HCT116 (cell line): ENCODE data around the gene SPACA5. TPM values are rescaled to one million over a fixed set of nuclear protein-coding genes. Genes with fewer than 3 reads are reported as not detected.
"Not testable (repeated sequence)": the region's sequence is repeated elsewhere in the genome, so short reads cannot be mapped to it uniquely, and the experiment has no call there.

Source experiments
- ATAC-seq: fragments of 200-7000 bp; cut with Tn5 transposase; 2 replicates; pipeline ENCODE4 v1.9.1; 2020; ENCODE audit warnings: mild to moderate bottlenecking, moderate library complexity
- BruUV-seq: library from RNA; stranded (reverse); fragments of 400-500 nt; replicated peaks from 2 replicates; lab custom pipeline; 2021; lab: Mats Ljungman, UMichigan
- CTCF ChIA-PET: fragments of 300-600 bp; sonication (Branson Sonifier 250); formaldehyde crosslinking; loops from one replicate; lab custom pipeline; 2021; ENCODE audit warnings: antibody characterized with exemption; lab: Charles Lee
- POLR2A ChIA-PET: fragments of 300-600, 350-600 bp; sonication (Branson Sonifier 250); formaldehyde crosslinking; loops from one replicate; lab custom pipeline; 2021; ENCODE audit warnings: antibody characterized with exemption; lab: Charles Lee
- RAD21 ChIA-PET, 2 experiments: fragments of 300-600 bp; sonication (Branson Sonifier 250); formaldehyde crosslinking; loops; one replicate each; lab custom pipeline; 2023; ENCODE audit warnings: low total read pairs in 2 of 2; ENCODE audit not compliant: uncharacterized antibody in 2 of 2, unreplicated experiment in 2 of 2, low non-redundant PET in 1 of 2; lab: Charles Lee
- DNase-seq: peaks from one replicate; pipeline ENCODE4 v3.0.0-alpha.2; 2010; ENCODE audit warnings: low read depth, low spot score
- H2AFZ ChIP-seq: fragments of 200-600 bp; shearing (Covaris generic), sonication (generic); 2 replicates; pipeline ENCODE4 v1.6.1; 2017; ENCODE audit warnings: low read depth, mixed run types, mixed read lengths, antibody characterized with exemption, low read length; ENCODE audit not compliant: poor library complexity, severe bottlenecking
- H3K27ac ChIP-seq: 2 replicates; pipeline ENCODE4 v1.5.1; 2012; ENCODE audit warnings: low read depth, low read length
- H3K27me3 ChIP-seq: fragments of 200-600 bp; sonication (generic); 2 replicates; pipeline ENCODE4 v1.6.1; 2016; ENCODE audit warnings: mixed run types, low read length, mixed read lengths; ENCODE audit not compliant: insufficient read depth
- H3K36me3 ChIP-seq, 2 experiments: fragments of 200-500 bp in 1 of 2; fragments of 200-600 bp in 1 of 2; sonication (Bioruptor generic) in 1 of 2; sonication (generic) in 1 of 2; 2 replicates each; pipeline versions ENCODE4 v1.5.1 to v1.6.1; 2014 to 2016; ENCODE audit warnings: low read length in 2 of 2, inconsistent platforms in 1 of 2, mixed read lengths in 1 of 2, mixed run types in 1 of 2; ENCODE audit not compliant: insufficient read depth in 2 of 2, control insufficient read depth in 1 of 2
- H3K4me1 ChIP-seq, 2 experiments: fragments of 200-600 bp in 1 of 2; sonication (generic) in 1 of 2; 2 replicates each; pipeline versions ENCODE4 v1.5.1 to v1.6.1; 2012 to 2017; ENCODE audit warnings: low read length in 2 of 2, inconsistent platforms in 1 of 2, mild to moderate bottlenecking in 1 of 2, mixed read lengths in 1 of 2, mixed run types in 1 of 2, moderate library complexity in 1 of 2; ENCODE audit not compliant: insufficient read depth in 2 of 2, control insufficient read depth in 1 of 2
- H3K4me2 ChIP-seq: fragments of 200-600 bp; sonication (generic); 2 replicates; pipeline ENCODE4 v1.6.1; 2017; ENCODE audit warnings: mixed run types, low read length, mixed read lengths
- H3K4me3 ChIP-seq, 2 experiments: fragments of 200-600 bp in 1 of 2; sonication (generic) in 1 of 2; replicated peaks in 1 of 2; 2 replicates each; pipeline ENCODE4 v1.5.1; 2011 to 2016; ENCODE audit warnings: low read length in 2 of 2, control low read depth in 1 of 2, low read depth in 1 of 2, mild to moderate bottlenecking in 1 of 2, mixed read lengths in 1 of 2, mixed run types in 1 of 2
- H3K79me2 ChIP-seq: fragments of 200-600 bp; sonication (generic); 2 replicates; pipeline ENCODE4 v1.6.1; 2017; ENCODE audit warnings: mild to moderate bottlenecking, mixed run types, low read length, moderate library complexity, mixed read lengths; ENCODE audit not compliant: insufficient read depth
- H3K9ac ChIP-seq: fragments of 200-600 bp; sonication (generic); 2 replicates; pipeline ENCODE4 v1.6.1; 2016; ENCODE audit warnings: low read length, mixed read lengths
- H3K9me2 ChIP-seq: fragments of 200-600 bp; sonication (generic), shearing (Covaris generic); 2 replicates; pipeline ENCODE4 v1.6.1; 2017; ENCODE audit warnings: mixed run types, mild to moderate bottlenecking, moderate library complexity; ENCODE audit not compliant: insufficient read depth
- H3K9me3 ChIP-seq, 2 experiments: fragments of 200-500 bp in 1 of 2; fragments of 200-600 bp in 1 of 2; sonication (Bioruptor generic) in 1 of 2; sonication (generic) in 1 of 2; 2 replicates each; pipeline ENCODE4 v1.6.1; 2014 to 2017; ENCODE audit warnings: low read length in 2 of 2, mixed read lengths in 2 of 2, inconsistent platforms in 1 of 2, low read depth in 1 of 2, mild to moderate bottlenecking in 1 of 2, mixed run types in 1 of 2, moderate library complexity in 1 of 2; ENCODE audit not compliant: control insufficient read depth in 1 of 2, insufficient read depth in 1 of 2
- H4K20me1 ChIP-seq: fragments of 200-600 bp; sonication (generic), shearing (Covaris generic); 2 replicates; pipeline ENCODE4 v1.6.1; 2017; ENCODE audit warnings: mixed run types, mild to moderate bottlenecking, moderate library complexity; ENCODE audit not compliant: insufficient read depth
- CBX3 ChIP-seq: IDR thresholded peaks from 2 replicates; pipeline ENCODE4 v1.6.1; 2012; ENCODE audit warnings: low read depth
- CEBPB ChIP-seq: IDR thresholded peaks from 2 replicates; pipeline ENCODE4 v1.6.1; 2012; ENCODE audit warnings: low read depth
- CTCF ChIP-seq, 3 experiments: fragments of 200-600 bp in 1 of 3; sonication (generic) in 1 of 3; IDR thresholded peaks in 2 of 3; conservative IDR thresholded peaks in 1 of 3; 2 replicates each; pipeline ENCODE4 v1.5.1; 2012 to 2017; ENCODE audit warnings: low read depth in 2 of 3, low read length in 2 of 3, antibody characterized with exemption in 1 of 3, borderline replicate concordance in 1 of 3, control low read depth in 1 of 3, mild to moderate bottlenecking in 1 of 3, mixed read lengths in 1 of 3, mixed run types in 1 of 3, moderate library complexity in 1 of 3; ENCODE audit not compliant: insufficient read depth in 1 of 3
- EGR1 ChIP-seq: IDR thresholded peaks from 2 replicates; pipeline ENCODE4 v1.6.1; 2012; ENCODE audit warnings: low read depth
- FOSL1 ChIP-seq: IDR thresholded peaks from 2 replicates; pipeline ENCODE4 v1.6.1; 2012; ENCODE audit warnings: low read depth
- MAX ChIP-seq: IDR thresholded peaks from 2 replicates; pipeline ENCODE4 v1.6.1; 2012
- POLR2A ChIP-seq: IDR thresholded peaks from 2 replicates; pipeline ENCODE4 v1.7.0; 2011; ENCODE audit warnings: borderline replicate concordance; ENCODE audit not compliant: insufficient read depth, insufficient read length; ENCODE audit errors: extremely low read depth
- REST ChIP-seq: IDR thresholded peaks from 2 replicates; pipeline ENCODE4 v1.6.1; 2012; ENCODE audit warnings: low read depth
- SIN3A ChIP-seq: IDR thresholded peaks from 2 replicates; pipeline ENCODE4 v1.6.1; 2012; ENCODE audit warnings: low read depth
- YY1 ChIP-seq: IDR thresholded peaks from 2 replicates; pipeline ENCODE4 v1.6.1; 2011; ENCODE audit warnings: low read length, low read depth, moderate library complexity, mild to moderate bottlenecking; ENCODE audit not compliant: insufficient replicate concordance; ENCODE audit errors: extremely low read depth
- intact Hi-C: fragments of 100-400 bp; cut with micrococcal nuclease; formaldehyde crosslinking; loops from 2 replicates; pipeline ENCODE4 v1.10.0; 2022
- total RNA-seq: library from RNA; stranded (reverse); gene quantifications from one replicate; pipeline ENCODE4 v1.2.1, GENCODE V29; 2021; ENCODE audit not compliant: unreplicated experiment

Gene SPACA5
- total RNA-seq, 1 experiment from 2014 or later, result not detected

GRCh38 chrX:48030237-48030636 lies 23.4 kb downstream of the SPACA5 start:
- Histone ChIP-seq H3K36me3 (no peaks in the 10 kb centered on the region), H3K9ac (no peak overlapping the region), H3K79me2 (no peaks in the 10 kb centered on the region), H3K4me2 (no peak overlapping the region), H3K4me1 (no peaks in the 10 kb centered on the region), H2AFZ (no peak overlapping the region), H3K27ac (no peak overlapping the region), H3K9me3 (no peaks in the 10 kb centered on the region), H3K4me3 (no peak overlapping the region), H3K9me2 (no peaks in the 10 kb centered on the region), H4K20me1 (no peaks in the 10 kb centered on the region), H3K27me3 (no peaks in the 10 kb centered on the region)
- ATAC-seq, result no peak
- no TSS peak for BruUV-seq
- RAD21 ChIA-PET, result no interaction called here
- CTCF ChIA-PET, result no interaction called here
- TF ChIP-seq POLR2A, result no peak
- no peak for TF ChIP-seq MAX
- no peak for TF ChIP-seq EGR1
- TF ChIP-seq YY1, result no peak
- no peak for TF ChIP-seq SIN3A
- TF ChIP-seq REST, result no peak
- no peak for TF ChIP-seq FOSL1
- no peak for TF ChIP-seq CEBPB
- no peak for TF ChIP-seq CTCF (IDR thresholded peaks at IDR 0.05 in 2 of 3, conservative IDR thresholded peaks at IDR 0.05 in 1 of 3; ENCODE audit: borderline replicate concordance in 1 of 3, insufficient read depth in 1 of 3, low read depth in 2 of 3, low read length in 2 of 3)
- TF ChIP-seq CBX3, result no peak
- intact Hi-C loops, result no loop called here
- DNase-seq, result no peak
- POLR2A ChIA-PET, result no interaction called here

GRCh38 chrX:48030641-48031173 lies 23.9 kb downstream of the SPACA5 start:
- H3K9ac ChIP-seq, ATAC-seq, H3K9me2 ChIP-seq, intact Hi-C loops, H3K79me2 ChIP-seq, H2AFZ ChIP-seq, CTCF ChIA-PET, H3K27me3 ChIP-seq, H3K27ac ChIP-seq, RAD21 ChIA-PET, DNase-seq, H3K36me3 ChIP-seq, H3K4me2 ChIP-seq, H4K20me1 ChIP-seq, H3K9me3 ChIP-seq, BruUV-seq, H3K4me1 ChIP-seq, H3K4me3 ChIP-seq, POLR2A ChIA-PET: not testable (repeated sequence)
